Fibroblast of skin of back (primary cell): ENCODE data around the gene SRPK2. TPM values are rescaled to one million over a fixed set of nuclear protein-coding genes. Genes with fewer than 3 reads are reported as not detected.
"Not testable (repeated sequence)": the region's sequence is repeated elsewhere in the genome, so short reads cannot be mapped to it uniquely, and the experiment has no call there.

Experiments
- DNase-seq: peaks from one replicate; pipeline ENCODE4 v3.0.0-alpha.2; 2013
- polyA plus RNA-seq, 2 experiments: library from polyadenylated mRNA; unstranded; fragments of 120-200 nt; gene quantifications; one replicate each; pipeline ENCODE4 v1.2.1, GENCODE V29; 2013; ENCODE audit not compliant: insufficient read length in 2 of 2

SRPK2 gene
- 33.9 TPM for polyA plus RNA-seq (2013, experiment 1 of 2; ENCODE audit: insufficient read length)
- 36.1 TPM for polyA plus RNA-seq (2013, experiment 2 of 2; ENCODE audit: insufficient read length)

- DNase-seq: peak; percentile 73
Measured at GRCh38 chr7:105388356-105389087, at the start of gene SRPK2. Gene SRPK2 (minus strand): TSS chr7:105388921.

- DNase-seq: no peak
Measured at GRCh38 chr7:105438254-105438653, 49.5 kb upstream of the SRPK2 start.

DNA sequence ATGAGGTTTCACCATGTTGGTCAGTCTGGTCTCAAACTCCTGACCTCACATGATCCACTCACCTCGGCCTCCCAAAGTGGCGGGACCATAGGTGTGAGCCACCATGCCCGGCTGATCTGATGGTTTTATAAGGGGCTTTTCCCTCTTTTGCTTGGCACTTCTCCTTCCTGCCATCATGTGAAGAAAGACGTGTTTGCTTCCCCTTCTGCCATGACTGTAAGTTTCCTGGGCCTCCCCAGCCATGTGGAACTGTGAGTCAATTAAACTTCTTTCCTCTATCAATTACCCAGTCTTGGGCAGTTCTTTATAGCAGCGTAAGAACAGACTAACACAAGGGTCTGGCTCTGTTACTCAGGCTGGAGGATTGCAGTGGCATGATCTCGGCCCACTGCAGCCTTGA, 48.6 kb upstream of the SRPK2 start:
- DNase-seq: not testable (repeated sequence)

- DNase-seq: peak; percentile 48
Measured at GRCh38 chr7:105429746-105430612, 41.3 kb upstream of the SRPK2 start.

GRCh38 chr7:105426606-105427146, 38.0 kb upstream of the SRPK2 start:
- no peak for DNase-seq

GRCh38 chr7:105423987-105424386, 35.3 kb upstream of the SRPK2 start:
- DNase-seq: no peak

DNA sequence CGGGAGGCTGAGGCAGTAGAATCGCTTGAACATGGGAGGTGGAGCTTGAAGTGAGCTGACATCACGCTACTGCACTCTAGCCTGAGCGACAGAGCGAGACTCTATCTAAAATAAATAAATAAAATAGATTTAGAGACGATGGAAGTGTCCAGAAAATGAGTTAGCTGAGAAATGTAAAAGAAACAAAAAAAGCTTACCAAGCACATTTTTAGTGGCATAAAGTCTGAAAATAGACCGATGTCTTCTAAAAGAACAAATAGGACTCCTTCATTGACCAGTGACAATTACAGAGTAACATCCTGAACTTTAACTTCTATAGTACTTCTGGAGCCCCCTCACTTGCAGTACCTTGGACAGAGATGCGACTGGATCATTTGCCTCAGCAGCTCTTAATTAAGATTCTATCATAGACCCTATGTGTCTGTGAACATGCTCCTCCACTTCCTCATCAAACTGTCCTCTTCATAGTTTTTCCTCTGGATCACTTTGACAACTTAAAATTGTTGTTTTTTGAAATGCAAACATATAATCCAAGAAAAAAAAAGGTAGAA, 25.2 kb upstream of the SRPK2 start:
- no peak for DNase-seq

- not testable (repeated sequence) for DNase-seq
Measured at GRCh38 chr7:105410774-105411173, 22.1 kb upstream of the SRPK2 start.

DNA sequence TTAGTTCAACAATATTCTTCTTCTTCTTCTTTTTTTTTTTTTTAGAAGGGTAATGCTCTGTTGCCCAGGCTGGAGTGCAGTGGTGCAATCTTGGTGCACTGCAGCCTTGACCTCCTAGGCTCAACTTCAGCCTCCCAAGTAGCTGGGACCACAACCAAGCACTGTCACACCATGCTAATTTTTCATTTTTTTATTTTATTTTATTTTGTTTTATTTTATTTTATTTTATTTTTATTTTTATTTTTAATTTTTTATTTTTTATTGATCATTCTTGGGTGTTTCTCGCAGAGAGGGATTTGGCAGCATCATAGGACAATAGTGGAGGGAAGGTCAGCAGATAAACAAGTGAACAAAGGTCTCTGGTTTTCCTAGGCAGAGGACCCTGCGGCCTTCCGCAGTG, 21.1 kb upstream of the SRPK2 start:
- not testable (repeated sequence) for DNase-seq

DNA sequence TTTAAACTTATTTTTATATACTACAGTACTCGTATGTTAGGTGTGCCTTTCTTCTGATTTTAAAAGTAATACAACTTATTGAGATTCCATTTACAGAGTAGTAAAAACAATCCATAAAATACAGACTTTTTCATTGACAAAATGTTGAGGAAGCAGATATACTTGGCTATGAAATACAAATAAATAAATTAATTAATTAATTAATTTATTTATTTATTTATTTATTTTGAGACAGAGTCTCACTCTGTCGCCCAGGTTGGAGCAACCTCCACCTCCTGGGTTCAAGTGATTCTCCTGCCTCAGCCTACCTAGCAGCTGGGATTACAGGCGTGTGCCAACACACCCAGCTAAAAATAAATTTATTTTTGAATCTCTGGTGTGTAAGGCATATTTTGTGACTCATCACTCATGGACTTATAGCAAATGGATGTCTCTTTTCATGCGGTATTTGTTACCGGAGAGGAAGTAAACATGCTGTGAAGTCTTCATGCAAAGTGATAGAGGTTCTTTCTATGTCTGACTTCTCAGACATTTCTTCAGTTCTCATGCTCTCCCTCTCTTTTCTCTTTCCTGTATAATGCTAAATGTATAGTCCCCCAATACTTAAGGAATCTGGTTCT, 20.2 kb upstream of the SRPK2 start:
- DNase-seq: peak; percentile 45

GRCh38 chr7:105403128-105403527, 14.4 kb upstream of the SRPK2 start:
- DNase-seq: no peak

- peak; percentile 70 for DNase-seq
Measured at GRCh38 chr7:105402221-105403095, 13.7 kb upstream of the SRPK2 start.

DNA sequence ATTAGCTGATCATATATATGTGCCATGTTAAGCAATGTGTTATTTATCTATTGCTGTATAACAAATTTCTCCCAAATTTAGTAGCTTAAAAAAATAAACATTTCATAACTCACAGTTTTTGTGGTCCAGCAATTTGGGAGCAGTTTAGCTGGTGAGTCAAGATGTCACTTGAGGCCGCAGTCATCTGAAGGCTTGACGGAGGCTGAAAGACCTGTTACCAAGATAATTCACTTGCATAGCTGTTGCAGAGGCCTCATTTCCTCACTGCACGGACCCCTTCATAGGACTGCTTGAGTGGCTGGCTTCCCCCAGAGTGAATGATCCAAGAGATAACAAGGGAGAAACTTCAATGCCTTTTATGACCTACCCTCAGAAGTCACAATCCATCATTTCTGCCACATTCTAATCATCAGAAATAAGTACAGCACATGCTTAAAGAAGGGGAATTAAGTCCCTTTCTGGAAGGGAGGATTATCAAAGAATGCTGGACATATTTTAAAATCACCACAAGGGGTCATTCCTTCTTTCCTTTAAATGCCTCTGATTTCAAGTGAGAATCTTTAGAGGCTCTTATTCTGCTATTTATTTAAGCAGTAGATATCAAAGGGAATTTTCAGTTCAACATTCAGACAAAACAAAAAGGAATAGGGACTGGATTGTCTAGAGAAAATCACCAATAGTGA, 10.5 kb upstream of the SRPK2 start:
- DNase-seq: peak; percentile 42

DNA sequence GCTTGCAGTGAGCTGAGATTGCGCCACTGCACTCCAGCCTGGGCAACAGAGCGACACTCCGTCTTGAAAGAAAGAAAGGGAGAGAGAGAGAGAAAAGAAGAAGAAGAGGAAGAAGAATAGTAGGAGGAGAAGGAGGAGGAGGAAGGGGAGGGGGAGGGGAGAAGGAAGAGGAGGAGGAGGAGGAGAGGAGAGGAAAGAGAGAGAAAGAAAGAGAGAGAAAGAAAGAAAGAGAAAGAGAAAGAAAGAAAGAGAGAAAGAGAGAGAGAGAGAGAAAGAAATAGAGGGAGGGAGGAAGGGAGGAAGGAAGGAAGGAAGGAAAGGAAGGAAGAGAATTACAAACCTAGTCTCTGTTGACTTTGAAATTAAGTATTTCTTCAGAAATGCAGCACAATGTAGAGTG, 7.8 kb upstream of the SRPK2 start:
- no peak for DNase-seq

DNA sequence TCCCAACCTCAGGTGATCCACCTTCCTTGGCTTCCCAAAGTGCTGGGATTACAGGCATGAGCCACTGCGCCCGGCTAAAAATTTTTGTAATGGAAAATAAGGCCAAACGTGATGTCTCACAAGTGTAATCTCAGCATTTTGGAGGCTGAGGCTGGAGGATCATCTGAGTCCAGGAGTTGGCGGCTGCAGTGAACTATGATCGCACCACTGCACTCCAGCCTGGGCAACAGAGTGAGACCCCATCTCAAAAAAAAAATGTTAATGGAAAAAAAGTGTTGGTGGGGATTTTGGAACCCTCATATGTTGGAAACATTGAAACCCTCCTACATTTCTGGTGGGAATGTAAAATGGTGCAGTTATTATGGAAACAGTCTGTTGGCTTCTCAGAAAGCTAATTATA, 2.7 kb upstream of the SRPK2 start:
- no peak for DNase-seq

DNA sequence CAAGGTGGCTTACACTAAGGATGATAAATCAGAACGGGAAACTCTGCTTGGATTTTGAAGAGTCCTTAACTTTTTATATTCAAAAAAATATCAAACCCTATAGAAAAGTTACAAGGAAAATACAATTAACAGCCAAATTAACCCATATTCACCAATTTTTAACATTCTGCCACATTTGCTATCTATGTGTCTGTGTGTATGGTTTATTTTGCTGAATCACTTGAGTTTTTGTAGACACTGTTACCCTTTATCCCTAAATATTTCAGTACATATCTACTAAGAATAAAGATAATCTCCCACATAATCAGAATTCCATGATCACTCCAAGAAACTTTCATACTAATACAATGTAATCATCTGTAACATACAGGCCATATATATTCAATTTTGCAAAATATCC, 1.2 kb upstream of the SRPK2 start:
- no peak for DNase-seq

DNA sequence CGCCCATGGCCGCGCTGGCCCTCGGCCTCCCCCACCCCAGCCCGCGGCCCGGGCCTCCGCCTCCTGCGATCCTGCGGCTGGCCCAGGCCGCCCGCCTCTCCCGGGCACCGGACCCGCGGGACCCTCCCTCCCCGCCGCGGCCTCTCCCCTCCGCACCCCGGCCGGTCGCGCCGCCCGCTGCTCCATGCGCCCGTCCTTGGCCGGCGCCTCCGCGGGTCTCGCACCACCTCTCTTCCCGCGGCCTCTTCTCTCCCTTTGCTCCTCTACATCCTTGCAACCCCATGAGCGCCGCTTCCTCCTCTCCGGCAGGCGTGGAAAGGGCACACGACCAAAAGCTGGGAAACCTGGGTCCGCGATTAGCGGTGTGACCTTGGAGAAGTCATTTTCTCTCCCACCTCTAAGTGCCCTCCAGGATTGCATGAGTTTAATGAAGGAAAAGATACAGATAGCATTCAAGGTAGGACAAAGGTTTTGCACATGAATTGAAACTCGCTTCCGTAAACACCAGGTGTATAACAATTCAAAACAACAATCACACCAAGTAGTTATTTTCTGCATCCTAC, 448 bp upstream of the SRPK2 start:
- peak; percentile 72 for DNase-seq

DNA sequence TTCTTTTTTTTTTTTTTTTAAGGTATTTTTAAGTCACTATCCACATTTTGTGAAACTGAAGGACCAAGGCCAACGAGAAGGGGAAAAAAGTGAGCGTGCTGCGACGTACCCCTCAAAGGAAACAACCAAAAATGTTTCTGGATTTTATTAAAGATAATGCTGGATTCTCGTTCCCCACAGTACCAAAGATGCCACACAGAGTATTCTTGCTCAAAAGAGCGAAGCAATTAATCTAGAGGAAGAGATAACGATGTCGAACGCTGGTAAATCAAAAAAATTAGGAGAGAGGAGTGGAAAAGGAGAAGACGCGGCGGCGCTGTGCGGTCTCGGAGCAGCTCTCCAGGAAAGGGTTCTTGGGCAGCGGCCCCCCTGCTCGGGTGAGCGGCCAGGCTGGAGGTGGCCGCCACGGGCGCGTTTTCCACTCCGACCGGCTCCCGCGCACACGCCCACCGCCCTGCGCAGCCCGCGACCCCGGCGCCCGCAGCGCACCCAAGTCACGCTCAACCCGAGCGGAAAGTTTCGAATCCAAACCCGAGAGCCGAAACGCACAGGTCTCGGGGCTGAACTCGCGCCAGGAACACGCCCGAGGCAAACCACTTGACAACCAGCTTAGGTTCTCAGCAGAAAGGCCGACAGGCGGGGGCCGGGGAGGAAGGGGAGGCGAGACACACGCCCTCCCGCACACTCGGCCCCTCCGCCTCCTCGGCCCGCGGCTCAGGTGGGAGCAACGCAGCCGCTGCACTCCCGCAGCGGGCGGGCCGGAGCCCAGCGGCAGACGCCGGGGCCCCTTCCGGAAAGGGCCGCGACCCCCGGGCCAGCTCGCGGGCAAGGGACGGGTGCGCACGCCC, 989 bp downstream of the SRPK2 start:
- peak; percentile 50 for DNase-seq

GRCh38 chr7:105377903-105378302, 10.8 kb downstream of the SRPK2 start:
- DNase-seq: no peak
